Liver (tissue), 3 donors: ENCODE data around the gene IPO5.
A peak's percentile ranks its signal among the peaks of the same experiment; 100 is the strongest.

Experiments used
- CTCF ChIP-seq: fragments of 150-350 bp; IDR thresholded peaks from 2 replicates; pipeline ENCODE4 v1.5.1; 2017; ENCODE audit warnings: improper control_type of control experiment, low read depth, low read length; ENCODE audit not compliant: missing input control
- FOXA2 ChIP-seq: IDR thresholded peaks from 2 replicates; pipeline ENCODE4 v1.6.1; 2016; ENCODE audit warnings: antibody characterized with exemption
- MAX ChIP-seq: IDR thresholded peaks from 2 replicates; pipeline ENCODE4 v1.6.1; 2016; ENCODE audit warnings: antibody characterized with exemption
- RAD21 ChIP-seq, 2 donors: IDR thresholded peaks; 2 replicates each; pipeline ENCODE4 v1.6.1; 2016; ENCODE audit warnings: antibody characterized with exemption in 2 of 2, mild to moderate bottlenecking in 2 of 2
- YY1 ChIP-seq: IDR thresholded peaks from 2 replicates; pipeline ENCODE4 v1.6.1; 2016; ENCODE audit warnings: antibody characterized with exemption, mild to moderate bottlenecking
- ZBTB33 ChIP-seq: IDR thresholded peaks from 2 replicates; pipeline ENCODE4 v1.6.1; 2016; ENCODE audit warnings: antibody characterized with exemption
- donor health status: healthy.
- donor health status: healthy.

DNA sequence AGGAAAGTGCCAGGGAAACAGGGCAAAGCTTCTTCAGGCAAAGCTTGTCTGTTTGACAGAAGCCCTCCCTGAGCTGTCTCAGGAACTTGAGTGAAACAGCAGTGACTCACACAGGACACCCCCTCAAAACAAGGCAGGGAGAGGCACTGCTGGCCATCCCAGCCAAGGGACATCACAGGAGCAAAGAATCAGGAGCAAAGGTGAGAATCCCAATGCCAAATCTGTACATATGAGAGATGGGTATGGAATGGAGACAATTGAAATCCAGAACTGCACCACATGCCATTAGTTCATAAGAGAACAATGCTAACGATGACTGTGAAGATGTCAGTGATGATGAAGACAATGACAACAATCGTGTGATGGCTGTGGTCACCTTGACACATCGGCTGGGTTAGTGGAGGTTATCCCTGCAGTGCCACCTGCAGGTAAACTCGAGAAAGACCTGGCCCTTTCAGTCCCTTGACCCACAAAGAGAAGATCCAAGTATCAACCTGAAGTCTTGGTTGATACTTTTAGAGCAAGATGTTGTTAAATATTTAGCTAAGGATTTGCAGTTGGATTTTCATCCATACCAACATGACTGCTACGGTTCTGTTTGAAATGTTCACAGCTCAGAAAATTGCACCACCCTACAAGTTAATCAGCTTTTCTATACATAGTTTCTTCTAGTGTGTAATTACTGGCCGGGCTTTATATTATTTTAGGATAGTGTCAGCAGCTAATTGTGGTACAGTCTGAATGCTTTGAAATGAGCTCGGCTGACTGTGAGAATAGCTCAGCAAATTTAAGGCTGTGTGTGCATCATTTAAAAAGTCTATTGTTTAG is 42.0 kb upstream of the IPO5 start:
- no peak for TF ChIP-seq YY1
- peak; percentile 11 for TF ChIP-seq CTCF
- TF ChIP-seq FOXA2: no peak
- TF ChIP-seq RAD21 (IDR thresholded peaks at IDR 0.05): peak; percentile 12 to 55
- no peak for TF ChIP-seq MAX
- TF ChIP-seq ZBTB33: no peak
